CD4-positive, alpha-beta T cell treated with Interleukin-1 beta for 1 hour (primary cell): Measurements from ENCODE around the gene TIPARP.
"Not testable (repeated sequence)": the region's sequence is repeated elsewhere in the genome, so short reads cannot be mapped to it uniquely, and the experiment has no call there.

Experiments used
- DNase-seq, 2 donors: peaks; one replicate each; pipeline ENCODE4 v3.0.0-alpha.2; 2020 to 2022

The TIPARP gene

DNA sequence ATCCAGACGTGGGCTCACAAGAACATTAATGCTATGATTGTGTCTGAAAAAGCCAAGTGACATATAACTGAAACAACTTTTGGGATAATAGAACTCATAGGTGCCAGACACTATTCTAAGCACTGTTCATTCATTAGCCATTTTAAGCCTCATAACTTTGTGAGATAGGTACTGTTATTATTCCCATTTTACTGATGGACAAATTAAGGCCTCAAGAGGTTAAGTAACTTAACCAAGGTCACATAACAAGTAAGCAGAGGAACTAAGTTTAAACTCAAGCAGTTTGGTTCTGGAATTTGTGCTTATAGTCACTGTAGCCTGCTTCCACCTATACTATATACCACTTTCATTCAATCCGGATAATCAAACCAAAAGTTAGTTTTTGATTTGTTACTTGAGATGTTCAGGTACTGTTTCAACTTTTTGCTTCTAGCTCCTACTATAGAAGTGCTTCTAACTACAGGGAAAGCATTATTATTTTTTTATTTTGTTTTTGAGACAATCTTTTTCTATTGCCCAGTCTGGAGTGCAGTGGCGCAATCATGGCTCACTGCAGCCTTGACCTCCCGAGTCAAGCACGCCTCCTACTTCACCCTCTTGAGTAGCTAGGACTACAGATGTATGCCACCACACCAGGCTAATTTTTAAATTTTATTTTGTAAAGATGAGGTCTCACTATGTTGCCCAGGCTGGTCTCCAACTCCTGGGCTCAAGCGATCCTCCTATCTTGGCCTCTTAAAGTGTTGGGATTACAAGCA is 41.9 kb downstream of the TIPARP start:
- DNase-seq: no peak

DNA sequence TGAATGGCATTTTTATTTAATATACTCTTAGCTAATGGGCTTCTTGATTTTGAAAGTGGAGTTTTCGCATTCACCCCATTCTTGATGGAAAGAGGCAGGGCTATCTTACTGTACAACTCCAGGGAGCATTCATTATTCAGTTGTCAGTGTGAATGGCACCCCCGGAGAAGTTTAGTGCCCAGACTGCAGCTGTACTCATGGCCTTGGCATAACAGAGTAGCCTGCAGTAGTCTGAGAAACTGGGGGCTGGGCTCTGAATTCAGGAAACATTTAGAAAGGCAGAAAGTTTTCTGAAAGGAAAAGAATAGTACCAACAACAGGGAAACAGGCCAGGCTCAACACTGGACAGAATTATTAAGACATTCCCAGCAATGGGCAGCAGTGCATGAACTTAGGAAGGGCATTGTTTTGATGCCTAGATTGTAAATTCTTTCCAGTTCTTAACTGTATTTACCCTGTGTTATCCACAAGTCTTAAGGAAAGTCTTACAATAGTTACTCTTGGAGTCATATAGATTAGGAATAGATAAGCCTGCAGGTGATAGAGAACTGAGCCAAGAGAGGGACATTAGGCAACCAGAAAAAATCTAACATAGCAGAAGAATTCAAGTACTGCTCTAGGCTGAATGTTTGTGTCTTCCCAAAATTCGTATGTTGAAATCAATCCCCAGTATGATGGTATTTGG is 44.4 kb downstream of the TIPARP start:
- DNase-seq: no peak

DNA sequence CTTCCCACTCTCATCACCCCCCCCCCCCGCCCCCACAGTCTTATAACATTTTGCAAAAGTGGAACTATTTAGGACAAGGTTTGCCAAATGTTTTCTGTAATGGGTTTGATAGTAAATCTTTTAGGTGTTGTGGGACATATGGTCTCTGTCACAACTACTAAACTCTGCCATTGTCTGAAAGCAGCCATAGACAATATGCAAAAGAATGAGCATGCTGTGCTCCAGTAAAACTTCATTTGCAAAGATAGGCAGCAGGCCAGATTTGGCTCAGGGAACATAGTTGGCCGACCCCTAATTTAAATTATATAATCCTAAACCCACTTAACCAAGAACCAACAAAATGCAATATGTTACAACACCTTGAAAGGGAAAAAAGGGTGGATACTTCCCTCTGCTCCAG is 46.4 kb downstream of the TIPARP start:
- DNase-seq: no peak

DNA sequence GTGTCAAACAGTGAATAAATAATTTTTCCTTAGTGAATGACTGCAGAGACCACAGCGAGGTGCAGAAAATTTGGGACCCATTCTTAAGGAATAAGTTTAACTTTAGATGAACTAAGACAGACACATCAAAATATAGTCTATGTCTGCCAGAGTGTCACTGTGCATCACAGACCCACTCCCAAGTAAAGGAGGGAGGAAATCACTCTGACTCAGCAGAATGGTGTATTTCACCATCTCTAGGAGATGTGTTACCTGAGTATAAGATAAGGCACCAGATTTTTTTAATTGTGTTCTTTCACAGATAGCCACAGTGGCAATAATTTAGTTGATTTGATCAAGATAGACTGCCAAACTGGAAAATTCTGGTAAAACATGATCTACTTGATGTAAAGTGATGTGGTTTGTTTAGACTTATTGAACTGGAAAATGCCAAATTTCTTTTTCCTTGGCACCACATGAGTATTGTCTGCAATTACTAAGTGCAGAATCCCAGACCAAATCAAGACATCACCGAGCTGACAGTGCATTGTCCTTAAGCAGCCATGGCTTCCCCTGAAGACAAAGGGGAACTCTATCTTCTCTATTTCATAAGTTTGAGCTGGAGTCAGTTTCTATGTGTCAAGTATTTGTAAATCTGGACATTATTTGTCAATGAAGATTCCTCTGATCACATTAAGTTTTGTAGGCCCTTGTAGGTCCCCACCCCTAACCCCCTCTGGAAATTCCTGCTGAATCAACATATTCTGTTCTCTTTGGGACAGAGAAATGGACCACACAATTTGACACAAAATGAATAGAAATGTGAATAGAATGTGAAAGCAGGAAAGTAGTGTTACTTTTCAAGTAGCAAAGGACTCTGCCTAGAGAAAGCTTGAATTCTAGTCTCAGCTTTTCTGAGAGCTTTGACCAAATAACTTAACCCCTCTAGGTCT is 47.6 kb downstream of the TIPARP start:
- no peak for DNase-seq

DNA sequence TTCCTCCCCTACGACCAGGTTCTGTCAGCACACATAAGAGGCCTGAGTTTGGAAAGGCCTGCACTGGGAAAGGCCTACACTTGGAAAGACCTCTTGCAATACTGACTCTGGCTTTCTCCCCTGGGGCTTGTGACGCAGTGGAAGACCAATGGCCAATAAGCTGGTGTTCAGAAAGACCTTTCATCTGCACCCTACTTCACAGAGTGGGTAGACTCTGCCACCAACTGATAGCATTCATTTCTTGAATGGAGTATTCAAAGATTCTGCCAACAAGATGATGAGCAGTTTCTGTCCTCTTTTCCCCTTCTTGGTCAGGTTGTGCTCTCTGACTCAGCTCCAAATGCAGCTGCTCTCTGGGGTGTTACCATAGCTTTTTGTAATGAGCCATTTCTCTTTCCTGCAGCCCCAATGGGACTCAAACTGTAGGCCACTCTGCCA is 48.8 kb downstream of the TIPARP start:
- DNase-seq: no peak

DNA sequence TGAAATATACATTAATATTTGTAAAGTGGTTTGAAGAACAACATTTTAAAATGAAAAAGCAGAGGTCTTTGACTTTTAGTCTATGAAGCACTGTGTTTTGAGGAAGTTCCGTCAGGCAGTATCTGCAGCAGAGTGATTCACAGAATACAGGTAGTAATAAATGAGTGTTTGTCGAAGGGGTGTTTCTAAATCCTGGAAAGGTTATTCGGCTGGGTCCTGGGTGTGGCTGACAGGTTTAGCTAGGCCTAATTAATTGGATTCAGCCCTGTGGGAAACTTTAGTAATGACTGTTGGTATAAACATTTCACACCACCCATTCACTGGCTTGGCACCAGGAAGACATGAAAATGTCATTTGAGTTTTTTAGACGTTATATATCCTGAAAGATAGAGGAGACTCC is 51.3 kb downstream of the TIPARP start:
- DNase-seq: no peak

DNA sequence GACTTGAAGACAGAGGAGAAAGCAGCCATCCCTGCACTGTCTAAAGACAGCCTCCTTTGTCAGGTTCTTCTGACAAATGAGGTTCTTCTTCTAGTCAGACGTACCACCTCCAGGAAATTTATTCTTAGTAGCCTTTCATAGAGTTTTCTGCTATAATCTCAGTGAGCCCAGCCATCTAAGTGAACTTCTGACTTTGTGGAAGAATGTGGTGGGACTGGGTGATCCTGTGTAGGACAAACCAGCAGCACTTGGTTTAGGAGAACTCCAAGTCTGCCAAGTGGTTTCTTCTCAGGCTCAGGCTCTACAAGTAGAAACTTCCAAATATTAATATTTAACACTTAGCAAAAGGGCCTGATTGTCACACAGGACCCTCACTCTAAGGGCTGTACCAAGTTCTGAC is 52.1 kb downstream of the TIPARP start:
- DNase-seq: no peak

DNA sequence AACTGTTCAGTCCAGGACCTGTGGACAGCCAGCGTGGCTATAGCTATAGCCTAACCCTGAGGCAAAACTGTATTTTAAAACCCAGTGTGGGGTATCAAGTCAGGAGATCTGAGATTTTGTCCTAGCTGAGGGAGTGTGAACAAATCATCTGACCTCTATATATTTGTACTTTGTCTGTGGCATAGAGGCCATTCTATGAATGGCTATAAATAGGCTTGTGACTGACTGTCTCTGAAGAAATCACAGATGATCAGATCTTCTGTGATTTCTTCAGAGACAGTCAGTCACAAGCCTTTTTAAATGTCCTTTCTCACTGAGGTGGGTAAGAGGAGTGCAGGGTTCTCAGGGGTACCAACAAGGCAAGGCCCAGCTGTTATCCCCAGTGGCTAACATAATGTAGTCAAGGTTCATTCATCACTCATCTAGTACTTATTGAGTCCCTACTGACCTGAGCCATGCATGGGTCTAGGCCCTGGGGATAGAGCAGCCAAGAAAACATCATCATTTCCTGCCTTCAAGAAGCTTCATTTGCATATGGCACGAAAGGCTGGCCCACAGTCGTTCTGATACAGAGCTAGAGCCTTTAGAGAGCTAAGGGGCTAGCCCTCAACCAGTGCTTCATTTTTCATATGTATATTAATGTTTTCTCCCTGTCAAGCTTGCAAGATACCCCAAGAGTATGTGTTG is 53.3 kb downstream of the TIPARP start:
- no peak for DNase-seq

DNA sequence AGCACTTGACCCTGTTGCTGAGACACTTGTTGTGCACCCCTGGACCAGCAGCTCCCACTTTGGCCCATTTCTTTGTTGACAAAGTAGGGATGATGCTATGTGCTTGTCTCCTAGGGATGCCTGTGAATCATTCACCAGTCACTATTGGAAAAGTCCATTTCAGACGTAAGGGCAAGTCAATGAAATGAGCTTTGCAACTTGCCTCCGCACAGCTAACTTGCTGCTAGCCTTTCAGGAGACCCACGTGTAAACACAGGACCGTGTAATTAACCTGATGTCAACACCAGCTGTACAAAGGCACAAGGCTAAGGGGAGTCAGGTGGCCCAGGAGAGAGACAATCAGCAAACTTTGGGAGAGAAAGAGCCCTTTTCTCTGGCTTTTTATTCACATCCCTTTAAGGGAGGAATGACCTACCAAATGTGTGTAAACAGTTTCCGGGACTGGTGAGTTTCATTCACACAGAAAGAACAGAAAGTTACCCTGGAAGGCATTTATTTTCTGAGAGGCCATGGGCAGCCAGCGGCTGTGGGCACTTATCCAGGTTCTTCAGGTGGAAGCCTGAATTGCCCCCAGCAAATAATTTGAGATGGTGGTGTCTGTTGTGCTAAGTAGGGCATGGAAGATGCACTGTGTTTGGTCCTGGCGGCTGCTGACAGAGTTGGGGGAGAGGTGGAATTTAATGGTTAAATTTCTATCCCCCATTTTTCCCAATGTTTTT is 54.0 kb downstream of the TIPARP start:
- no peak for DNase-seq

DNA sequence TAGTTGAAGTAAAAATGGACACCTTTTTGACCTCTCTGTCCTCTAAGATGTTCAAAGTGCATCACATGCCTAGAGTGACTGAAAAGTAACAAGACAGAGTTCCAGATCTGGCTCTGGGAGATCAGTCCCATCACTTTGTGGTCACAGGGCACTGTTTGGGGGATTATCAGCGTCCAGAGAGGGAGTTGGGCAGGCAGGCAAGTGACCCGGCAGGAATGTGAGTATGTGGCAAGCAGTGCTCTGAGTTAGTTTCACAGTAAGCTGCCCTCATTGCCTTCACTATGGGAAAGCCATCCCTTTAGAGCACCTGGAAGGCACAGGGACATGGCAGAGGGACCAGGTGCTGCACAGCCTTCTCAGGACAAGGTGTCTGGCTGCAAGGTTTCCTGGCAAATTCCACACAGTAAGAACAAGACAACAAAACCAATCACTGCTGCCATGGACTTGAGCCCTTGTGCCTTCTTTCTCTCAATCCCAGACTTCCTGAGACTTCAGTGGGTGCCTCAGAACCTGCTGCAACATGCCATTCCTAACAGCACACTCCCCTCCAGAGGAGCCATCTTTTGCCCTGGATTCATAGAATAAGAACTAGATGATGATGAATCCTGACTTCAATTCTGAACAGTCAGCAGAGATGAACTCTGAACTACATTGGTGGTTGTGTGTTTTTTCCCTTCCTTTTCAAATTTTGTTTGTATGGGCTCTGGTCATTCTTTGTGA is 55.2 kb downstream of the TIPARP start:
- DNase-seq: no peak

DNA sequence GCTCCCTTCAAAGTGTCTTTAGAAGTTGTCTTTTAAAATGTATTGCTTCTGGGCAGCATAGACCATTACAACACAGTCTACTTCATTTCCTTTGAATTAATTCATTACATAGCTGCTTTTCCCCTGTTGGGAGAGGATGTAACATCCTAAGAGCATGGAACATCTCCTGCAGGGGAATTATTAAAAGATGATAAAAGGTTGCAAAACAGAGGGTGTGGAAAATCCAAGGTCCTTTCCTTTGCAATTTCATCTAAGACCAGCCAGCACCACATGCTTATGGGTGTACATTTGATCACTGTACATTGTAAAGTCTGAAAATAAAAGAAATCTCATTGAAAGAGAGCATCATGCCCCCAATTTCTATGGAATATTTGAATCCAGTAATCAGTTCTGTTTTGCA is 57.4 kb downstream of the TIPARP start:
- DNase-seq: no peak

DNA sequence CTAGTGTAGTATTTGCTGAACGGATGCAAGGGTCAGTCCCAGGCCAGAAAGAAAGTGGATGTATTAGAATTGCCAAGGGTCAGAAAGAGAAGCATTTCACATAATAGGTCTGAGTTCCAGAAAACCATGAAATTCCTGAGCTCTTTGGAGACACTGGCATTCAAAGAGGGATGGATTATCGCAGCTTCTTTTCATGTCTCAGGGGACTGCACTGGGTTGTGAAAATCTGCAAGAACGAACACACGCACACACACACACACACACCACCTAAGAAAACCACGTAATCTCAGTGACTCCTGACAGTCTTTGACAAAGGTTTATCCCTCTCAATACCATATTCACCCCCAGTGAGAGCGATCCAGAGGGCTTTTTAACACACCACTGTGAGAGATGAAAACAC is 57.9 kb downstream of the TIPARP start:
- DNase-seq: no peak

DNA sequence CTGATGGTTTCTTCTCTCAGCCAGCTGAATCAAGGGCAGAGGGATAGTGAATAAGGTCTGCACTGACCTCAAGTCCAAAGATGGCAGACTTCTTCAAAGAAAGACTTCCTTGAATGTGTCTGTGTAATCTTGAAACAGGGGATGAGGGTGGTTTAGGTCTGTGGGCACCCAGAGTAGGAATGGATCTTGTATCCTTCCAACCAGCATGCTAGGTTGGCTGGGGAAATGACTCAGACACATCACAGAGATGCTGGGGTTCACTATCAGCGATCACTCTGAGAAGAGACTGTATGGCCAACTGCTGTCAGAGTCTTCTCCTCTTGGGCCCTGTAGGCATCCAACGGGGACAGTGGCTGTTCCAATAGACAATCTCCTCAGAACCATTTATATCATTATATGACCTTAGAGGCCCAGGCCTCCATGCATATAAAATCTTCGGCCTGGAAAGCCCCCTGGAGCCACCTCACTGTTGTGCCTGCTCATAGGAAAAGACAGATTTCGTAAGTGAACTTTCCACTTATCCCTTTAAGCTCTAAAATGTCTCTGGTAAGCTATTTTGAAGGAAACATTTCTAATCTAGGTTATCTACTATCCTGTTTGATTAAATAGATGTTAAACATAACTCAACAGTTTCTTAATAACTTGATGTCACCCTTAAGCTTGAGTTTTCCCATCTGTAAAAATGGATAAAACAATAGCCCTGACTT is 58.5 kb downstream of the TIPARP start:
- no peak for DNase-seq

DNA sequence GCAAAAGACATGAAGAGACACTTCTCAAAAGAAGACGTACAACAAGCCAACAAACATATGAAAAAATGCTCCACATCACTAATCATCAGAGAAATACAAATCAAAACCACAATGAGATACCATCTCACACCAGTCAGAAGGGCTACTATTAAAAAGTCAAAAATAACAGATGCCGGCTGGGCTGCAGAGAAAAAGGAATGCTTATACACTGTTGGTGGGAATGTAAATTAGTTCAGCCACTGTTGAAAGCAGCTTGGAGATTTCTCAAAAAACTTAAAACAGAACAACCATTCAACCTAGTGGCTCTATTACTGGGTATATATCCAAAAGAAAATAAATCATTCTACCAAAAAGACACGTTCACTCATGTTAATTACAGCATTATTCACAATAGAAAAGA is 60.3 kb downstream of the TIPARP start:
- DNase-seq: not testable (repeated sequence)

DNA sequence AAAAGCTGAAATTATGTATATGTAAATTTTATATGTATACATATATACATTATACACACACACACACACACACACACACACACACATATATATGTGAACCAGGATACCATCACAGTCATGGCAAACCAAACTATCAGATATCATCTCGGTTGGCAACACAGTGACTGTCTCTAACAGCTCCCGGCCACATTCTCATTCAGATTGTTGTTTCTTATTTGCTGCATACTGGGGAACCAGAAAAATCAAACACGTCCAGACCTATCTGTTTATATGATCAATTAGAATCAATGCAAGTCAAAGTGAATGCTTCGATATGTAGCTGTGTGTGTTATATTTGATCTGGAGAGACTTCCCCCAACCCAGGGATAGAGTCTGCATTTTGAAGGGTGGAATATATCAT is 61.1 kb downstream of the TIPARP start:
- no peak for DNase-seq

DNA sequence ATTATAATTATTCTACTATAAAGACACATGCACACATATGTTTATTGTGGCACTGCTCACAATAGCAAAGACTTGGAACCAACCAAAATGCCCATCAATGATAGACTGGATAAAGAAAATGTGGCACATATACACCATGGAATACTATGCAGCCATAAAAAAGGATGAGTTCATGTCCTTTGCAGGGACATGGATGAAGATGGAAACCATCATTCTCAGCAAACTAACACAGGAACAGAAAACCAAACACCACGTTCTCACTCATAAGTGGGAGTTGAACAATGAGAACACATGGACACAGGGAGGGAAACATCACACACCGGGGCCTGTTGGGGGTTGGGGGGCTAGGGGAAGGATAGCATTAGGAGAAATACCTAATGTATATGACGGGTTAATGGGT is 62.7 kb downstream of the TIPARP start:
- not testable (repeated sequence) for DNase-seq

DNA sequence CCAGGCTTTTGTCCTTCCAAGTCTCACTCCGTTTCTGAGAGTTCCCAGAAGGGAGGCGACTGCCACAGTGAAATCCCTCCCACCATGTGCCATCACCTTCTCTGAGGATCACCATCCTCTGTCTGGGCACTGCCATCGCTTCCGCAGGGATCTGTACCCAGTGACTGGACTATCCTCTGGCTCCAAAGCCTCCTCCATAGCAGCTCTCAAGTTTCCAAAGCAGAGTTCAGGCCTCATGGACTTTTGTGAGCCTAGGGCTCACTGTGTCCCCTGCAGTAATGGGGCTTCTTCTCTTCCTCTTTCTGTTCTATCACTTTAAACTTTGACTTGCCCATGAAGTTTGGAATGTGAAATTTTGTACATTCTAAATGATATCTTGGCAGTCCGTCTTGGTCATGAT is 63.9 kb downstream of the TIPARP start:
- DNase-seq: no peak

DNA sequence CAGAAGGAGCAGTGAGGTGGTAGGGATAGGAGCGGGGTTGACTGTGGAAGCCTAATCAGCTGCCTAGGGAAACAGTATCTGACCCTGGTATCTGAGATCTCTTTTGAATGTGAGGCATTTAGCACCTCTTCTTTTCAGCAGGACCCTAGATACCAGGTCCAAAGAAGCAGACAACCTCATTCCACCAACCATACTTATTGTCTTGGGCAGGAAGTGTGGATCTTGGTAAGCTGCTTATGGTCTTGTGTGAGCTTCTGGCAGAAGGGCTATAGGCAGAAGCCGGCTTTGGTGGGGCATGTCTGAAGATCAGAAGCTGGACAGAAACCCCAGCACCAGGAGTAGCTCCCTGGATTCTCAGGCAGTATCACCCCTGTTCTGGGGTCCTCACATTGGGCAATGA is 65.6 kb downstream of the TIPARP start:
- no peak for DNase-seq

DNA sequence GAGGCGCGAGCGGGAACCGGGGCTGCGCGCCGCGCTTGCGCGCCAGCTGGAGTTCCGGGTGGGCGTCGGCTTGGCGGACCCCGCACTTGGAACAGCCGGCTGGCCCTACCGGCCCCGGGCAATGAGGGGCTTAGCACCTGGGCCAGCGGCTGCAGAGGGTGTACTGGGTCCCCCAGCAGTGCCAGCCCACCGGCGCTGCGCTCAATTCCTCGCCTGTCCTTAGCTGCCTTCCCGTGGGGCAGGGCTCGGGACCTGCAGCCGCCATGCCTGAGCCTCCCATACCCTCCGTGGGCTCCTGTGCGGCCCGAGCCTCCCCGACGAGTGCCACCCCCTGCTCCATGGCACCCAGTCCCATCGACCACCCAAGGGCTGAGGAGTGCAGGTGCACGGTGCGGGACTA is 66.2 kb downstream of the TIPARP start:
- DNase-seq: not testable (repeated sequence)

DNA sequence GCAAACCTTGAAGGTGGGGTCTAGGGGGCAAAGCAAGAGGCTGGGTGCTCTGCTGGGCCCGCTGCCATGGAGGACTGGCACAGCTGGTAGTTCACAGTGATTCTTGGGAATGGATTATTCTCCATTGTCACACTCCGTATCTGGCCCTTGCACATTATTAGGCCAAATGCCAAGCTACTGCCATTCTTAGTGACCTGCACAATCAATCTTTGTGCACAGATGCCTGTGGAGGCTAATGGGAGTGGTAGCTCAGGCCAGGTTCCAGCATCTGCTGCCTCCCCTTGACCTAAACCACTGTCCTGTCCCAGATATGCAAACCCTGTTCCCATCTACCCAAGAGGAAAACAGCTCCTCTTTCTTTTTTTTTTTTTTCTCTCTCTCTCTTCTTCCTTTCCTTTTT is 67.5 kb downstream of the TIPARP start:
- DNase-seq: no peak

DNA sequence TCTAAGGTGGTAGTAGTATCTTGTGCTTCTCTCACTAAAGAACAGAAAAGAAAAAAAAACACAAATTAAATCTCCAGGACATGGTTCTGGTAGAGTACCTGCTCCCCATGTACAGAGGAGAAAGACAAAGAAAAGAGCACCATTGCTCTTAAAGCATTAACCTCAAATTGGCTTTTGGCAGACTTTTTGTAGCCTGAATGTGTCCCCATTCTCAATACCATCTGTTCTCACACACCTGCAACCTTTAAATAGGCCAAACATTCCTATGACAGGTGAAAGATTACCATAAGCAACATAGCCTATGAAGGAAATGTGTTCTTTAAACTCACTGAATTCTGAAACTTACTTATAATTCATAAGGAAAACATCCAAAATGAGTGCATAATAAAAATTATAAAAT is 68.0 kb downstream of the TIPARP start:
- DNase-seq: no peak
